Urinary bladder (tissue), 2 donors: Measurements from ENCODE around the gene DLEU7. TPM values are rescaled to one million over a fixed set of nuclear protein-coding genes. Genes with fewer than 3 reads are reported as not detected.

Source experiments
- polyA plus RNA-seq: library from polyadenylated mRNA; stranded (reverse); fragments of 200-250 nt; gene quantifications from one replicate; pipeline ENCODE4 v1.2.3, GENCODE V29; 2013
- small RNA-seq: library from RNA; depleted of rRNA; stranded (forward); fragments of <200 nt; gene quantifications from one replicate; pipeline ENCODE3, GENCODE V24; 2014
- total RNA-seq: library from RNA; depleted of rRNA; stranded (reverse); fragments of >200 nt; gene quantifications from one replicate; pipeline ENCODE4 v1.2.3, GENCODE V29; 2014
- donor health status: healthy.

DLEU7 gene
- total and polyA plus RNA-seq, 2 donors = 0.09 to 0.11 TPM

Small RNA genes within 50 kb of the gene (small RNA-seq; reads per million reads assigned to genes)
- gene RNA5SP28 = not detected

Other genes starting within 250 kb of the DLEU7 start
- gene RNASEH2B, start 66.1 kb upstream of the DLEU7 start, total RNA-seq = 154 TPM
- gene RNASEH2B, start 66.1 kb upstream of the DLEU7 start, polyA plus RNA-seq = 36.3 TPM